Caco-2 (cell line): ENCODE measurements around the gene CSH2. TPM values are rescaled to one million over a fixed set of nuclear protein-coding genes. Genes with fewer than 3 reads are reported as not detected.
A peak's percentile ranks its signal among the peaks of the same experiment; 100 is the strongest.
"Not testable (repeated sequence)": the region's sequence is repeated elsewhere in the genome, so short reads cannot be mapped to it uniquely, and the experiment has no call there.

Source experiments
- BruUV-seq: library from RNA; stranded (reverse); fragments of 400-500 nt; replicated peaks from 2 replicates; lab custom pipeline; 2021; lab: Mats Ljungman, UMichigan
- CTCF ChIA-PET: fragments of 300-600 bp; sonication (Branson Sonifier 250); formaldehyde crosslinking; loops from one replicate; lab custom pipeline; 2022; ENCODE audit warnings: antibody characterized with exemption; lab: Charles Lee
- POLR2A ChIA-PET: fragments of 300-600 bp; sonication (Branson Sonifier 250); formaldehyde crosslinking; loops from one replicate; lab custom pipeline; 2022; ENCODE audit warnings: antibody characterized with exemption; lab: Charles Lee
- DNase-seq, 2 experiments: peaks; one replicate each; pipeline versions ENCODE4 v3.0.0 to v3.0.0-alpha.2; 2020 to 2022
- H3K27me3 ChIP-seq: replicated peaks from 2 replicates; pipeline ENCODE4 v1.6.0; 2011; ENCODE audit warnings: low read length; ENCODE audit not compliant: control insufficient read depth, insufficient read depth
- H3K36me3 ChIP-seq: 2 replicates; pipeline ENCODE4 v1.5.1; 2011; ENCODE audit warnings: low read length; ENCODE audit not compliant: control insufficient read depth, insufficient read depth
- H3K4me1 ChIP-seq: fragments of 250-450 bp; sonication (Bioruptor Pico); 2 replicates; pipeline ENCODE4 v1.5.1; 2020; ENCODE audit warnings: mild to moderate bottlenecking
- H3K4me3 ChIP-seq: 2 replicates; pipeline ENCODE4 v1.5.1; 2011; ENCODE audit warnings: low read depth, mild to moderate bottlenecking, control low read depth, low read length
- H3K9me3 ChIP-seq: fragments of 250-450 bp; sonication (Bioruptor Pico); 2 replicates; pipeline ENCODE4 v1.5.1; 2020; ENCODE audit warnings: mild to moderate bottlenecking, moderate library complexity
- H3K27ac Mint-ChIP-seq: one replicate; pipeline ENCODE4 v1.8.0; 2022; ENCODE audit warnings: mixed read lengths; ENCODE audit not compliant: unreplicated experiment
- H3K27me3 Mint-ChIP-seq: one replicate; pipeline ENCODE4 v1.8.0; 2022; ENCODE audit warnings: mixed read lengths; ENCODE audit not compliant: insufficient read depth, unreplicated experiment
- H3K36me3 Mint-ChIP-seq: one replicate; pipeline ENCODE4 v1.8.0; 2022; ENCODE audit warnings: mild to moderate bottlenecking, mixed read lengths; ENCODE audit not compliant: insufficient read depth, unreplicated experiment
- H3K4me1 Mint-ChIP-seq: one replicate; pipeline ENCODE4 v1.8.0; 2022; ENCODE audit warnings: low read depth, mixed read lengths; ENCODE audit not compliant: unreplicated experiment
- H3K4me3 Mint-ChIP-seq: one replicate; pipeline ENCODE4 v1.8.0; 2022; ENCODE audit warnings: mild to moderate bottlenecking, moderate library complexity, mixed read lengths; ENCODE audit not compliant: unreplicated experiment
- H3K9me3 Mint-ChIP-seq: one replicate; pipeline ENCODE4 v1.8.0; 2022; ENCODE audit warnings: mixed read lengths; ENCODE audit not compliant: unreplicated experiment
- CTCF ChIP-seq, 2 experiments: fragments of 200-600 bp in 1 of 2; IDR thresholded peaks; 1 replicate in 1 of 2; 2 replicates in 1 of 2; pipeline versions ENCODE4 v1.5.1 to v1.8.0; 2011 to 2022; ENCODE audit warnings: antibody characterized with exemption in 1 of 2, control low read depth in 1 of 2, inconsistent platforms in 1 of 2, low read depth in 1 of 2, low read length in 1 of 2, mild to moderate bottlenecking in 1 of 2, moderate library complexity in 1 of 2; ENCODE audit not compliant: insufficient read depth in 1 of 2, severe bottlenecking in 1 of 2, unreplicated experiment in 1 of 2
- intact Hi-C: fragments of 100-400 bp; cut with micrococcal nuclease; formaldehyde crosslinking; loops from one replicate; pipeline ENCODE4 v1.10.0; 2022; ENCODE audit not compliant: unreplicated experiment
- total RNA-seq: library from RNA; stranded (reverse); gene quantifications from 2 replicates; pipeline ENCODE4 v1.2.3, GENCODE V29; 2022

CSH2 gene
- total RNA-seq, 1 experiment from 2014 or later: not detected

GRCh38 chr17:63874061-63874626 is 667 bp upstream of the CSH2 start:
- intact Hi-C loops, H3K4me3 Mint-ChIP-seq, H3K9me3 Mint-ChIP-seq, H3K4me1 ChIP-seq, H3K36me3 Mint-ChIP-seq, H3K27me3 ChIP-seq, H3K36me3 ChIP-seq, H3K27me3 Mint-ChIP-seq, BruUV-seq, H3K4me3 ChIP-seq, CTCF ChIA-PET, H3K4me1 Mint-ChIP-seq, POLR2A ChIA-PET, H3K27ac Mint-ChIP-seq, H3K9me3 ChIP-seq, DNase-seq: not testable (repeated sequence)

- H3K4me1 ChIP-seq, intact Hi-C loops, H3K36me3 ChIP-seq, H3K36me3 Mint-ChIP-seq, H3K9me3 ChIP-seq, H3K27ac Mint-ChIP-seq, POLR2A ChIA-PET, BruUV-seq, CTCF ChIA-PET, H3K4me3 ChIP-seq, H3K4me1 Mint-ChIP-seq, H3K27me3 ChIP-seq, H3K27me3 Mint-ChIP-seq, H3K4me3 Mint-ChIP-seq, H3K9me3 Mint-ChIP-seq, DNase-seq: not testable (repeated sequence)
These were observed 1.7 kb downstream of the CSH2 start for GRCh38 chr17:63871646-63872365.

DNA sequence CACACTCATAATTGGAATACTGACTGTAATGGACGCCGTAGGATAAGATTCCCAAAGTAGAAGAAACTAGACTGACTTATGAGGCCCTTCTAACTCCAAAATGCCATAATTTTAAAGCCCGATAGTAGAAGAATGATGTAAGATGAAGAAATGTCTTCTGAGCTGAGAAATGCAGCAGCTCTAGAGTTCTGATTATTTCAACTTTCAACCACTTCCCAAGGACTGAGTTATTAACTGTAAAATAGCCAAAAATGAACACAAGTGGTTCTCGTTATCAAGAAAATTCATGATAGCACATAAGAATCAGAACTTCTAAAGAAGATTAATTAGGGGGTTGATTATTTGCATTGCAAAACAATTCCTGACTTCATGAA is 3.2 kb downstream of the CSH2 start:
- POLR2A ChIA-PET, H3K4me3 Mint-ChIP-seq, BruUV-seq, H3K4me3 ChIP-seq, intact Hi-C loops, H3K27me3 ChIP-seq, H3K36me3 ChIP-seq, H3K4me1 Mint-ChIP-seq, CTCF ChIA-PET, H3K9me3 ChIP-seq, H3K27ac Mint-ChIP-seq, H3K27me3 Mint-ChIP-seq, H3K9me3 Mint-ChIP-seq, H3K4me1 ChIP-seq, H3K36me3 Mint-ChIP-seq, DNase-seq: not testable (repeated sequence)

DNA sequence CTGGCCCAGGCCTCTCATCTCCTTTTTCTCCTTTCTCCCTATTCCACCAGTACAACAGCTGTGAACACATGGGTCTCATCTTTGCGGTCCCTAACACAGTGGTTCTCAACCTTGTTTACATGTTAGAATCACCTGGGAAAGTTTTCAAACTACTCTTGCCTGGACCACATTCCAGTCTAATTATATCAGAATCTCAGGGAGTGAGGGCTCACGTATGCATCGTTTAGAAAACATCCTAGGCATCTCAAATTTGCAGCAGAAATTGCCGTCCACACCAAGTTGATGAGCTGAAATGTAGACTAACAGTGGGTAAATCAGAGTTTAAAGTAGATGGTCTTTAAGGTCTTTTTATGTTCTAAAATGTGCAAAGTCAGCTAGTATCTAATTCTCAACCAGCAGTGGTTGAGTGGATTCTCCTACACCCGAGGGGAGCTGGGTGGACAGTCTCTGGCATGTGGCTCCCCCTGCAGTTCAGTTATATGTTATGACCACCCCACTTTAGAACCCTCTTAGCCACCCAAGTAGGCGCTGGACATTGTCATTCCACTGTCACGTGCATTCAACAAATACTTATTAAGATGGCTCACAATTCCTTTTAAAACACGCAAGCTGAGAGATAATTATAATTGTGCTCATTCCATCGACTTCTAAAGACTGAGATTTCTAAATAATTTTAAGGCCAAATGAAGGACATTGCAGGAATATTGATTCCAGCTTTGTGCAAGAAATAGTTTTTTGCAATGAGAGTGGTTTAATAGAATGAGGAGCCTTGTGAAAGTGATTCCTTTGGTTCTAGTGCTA is 3.8 kb downstream of the CSH2 start:
- BruUV-seq, CTCF ChIA-PET, H3K36me3 ChIP-seq, H3K9me3 Mint-ChIP-seq, intact Hi-C loops, H3K27me3 Mint-ChIP-seq, H3K27ac Mint-ChIP-seq, H3K27me3 ChIP-seq, H3K4me3 ChIP-seq, H3K4me3 Mint-ChIP-seq, H3K9me3 ChIP-seq, H3K4me1 Mint-ChIP-seq, H3K36me3 Mint-ChIP-seq, H3K4me1 ChIP-seq, POLR2A ChIA-PET: not testable (repeated sequence)
- DNase-seq: peak in 1 of 2 experiments; percentile 25
- peak in 1 of 2 experiments; percentile 14 for TF ChIP-seq CTCF (IDR thresholded peaks at IDR 0.05; ENCODE audit: insufficient read depth in 1 of 2, low read depth in 1 of 2, low read length in 1 of 2, severe bottlenecking in 1 of 2, unreplicated experiment in 1 of 2)
